Brain pericyte (primary cell): ENCODE measurements around the gene PAGE4.

Experiments
- DNase-seq: peaks from one replicate; pipeline ENCODE4 v3.0.0-alpha.2; 2012; ENCODE audit warnings: low read depth, low spot score

PAGE4 gene

GRCh38 chrX:49868739-49869138 is 39.6 kb downstream of the PAGE4 start:
- DNase-seq: no peak

- no peak for DNase-seq
Observed at GRCh38 chrX:49876750-49877149, 47.6 kb downstream of the PAGE4 start.

GRCh38 chrX:49877397-49878101 is 48.4 kb downstream of the PAGE4 start:
- DNase-seq: no peak

- no peak for DNase-seq
Observed at GRCh38 chrX:49878128-49878833, 49.2 kb downstream of the PAGE4 start.

GRCh38 chrX:49878834-49879655 is 49.9 kb downstream of the PAGE4 start, which contains the start of gene USP27X:
Gene USP27X, plus strand, starts transcription at chrX:49879484. Its CDS starts 824 bp downstream, at chrX:49880308.
- DNase-seq: peak; percentile 47

- DNase-seq: no peak
Observed at GRCh38 chrX:49879656-49880277, 50.7 kb downstream of the PAGE4 start.

GRCh38 chrX:49880668-49881067 is 51.6 kb downstream of the PAGE4 start:
- DNase-seq: no peak
